Measurements from ENCODE around the gene PODNL1. TPM values are rescaled to one million over a fixed set of nuclear protein-coding genes. Genes with fewer than 3 reads are reported as not detected.
A peak's percentile ranks its signal among the peaks of the same experiment; 100 is the strongest.

Gene PODNL1
- total and polyA plus RNA-seq, 2 of the 8 experiments (the other 6 are each of a cell fraction or from before 2014, with no cell fraction given) = 1.0 to 1.5 TPM

GRCh38 chr19:13978351-13979243, 40.4 kb upstream of the PODNL1 start:
- WGBS, 2 experiments (ENCODE audit: extremely low coverage in 1 of 2, insufficient coverage in 1 of 2, insufficient read length in 1 of 2, insufficient replicate concordance in 2 of 2, low coverage in 1 of 2, low lambda C conversion rate in 2 of 2, missing lambda C conversion rate in 1 of 2) = 4% methylated on average over 34 of the region's 74 CpGs; no CpG with 5 or more reads in 1 of the 2 experiments
- peak; percentile 39 for FAIRE-seq
- Histone ChIP-seq H3K9me3 (ENCODE audit: insufficient read depth in 2 of 2, low read depth in 1 of 2, low read length in 1 of 2) (no peaks in the 10 kb centered on the region), H4K20me1 (replicated peaks in 1 of 2; ENCODE audit: control insufficient read depth in 1 of 2, insufficient read depth in 2 of 2, low read length in 2 of 2) (no peaks in the 10 kb centered on the region), H2BK15ac (ENCODE audit: low read length) (peak overlapping the region; percentile 88; the same call in 1 of the 2 replicates), H3K14ac (ENCODE audit: insufficient read length) (no peak overlapping the region), H2BK20ac (ENCODE audit: low read length) (no peak overlapping the region), H3K23ac (ENCODE audit: insufficient read length) (no peak overlapping the region), H3K56ac (replicated peaks; ENCODE audit: insufficient read length, low read depth, low read length) (peak overlapping the region; percentile 4), H3K23me2 (ENCODE audit: low read depth, low read length) (peaks cover 2% of the 10 kb centered on the region; the same call in 1 of the 2 replicates), H3K18ac (ENCODE audit: extremely low read depth, low read length) (peak overlapping the region; percentile 83), H3K4me2 (ENCODE audit: insufficient read depth in 1 of 2, low read depth in 2 of 2, low read length in 2 of 2) (peak overlapping the region; percentile 63 to 67), H2AFZ (ENCODE audit: low read length) (no peak overlapping the region), H2AK5ac (ENCODE audit: low read depth, low read length) (0 out of 2 replicates have a peak overlapping the region, but pooled peaks have one; percentile 86), H3K9ac (replicated peaks in 1 of 4; ENCODE audit: extremely low read depth in 1 of 4, low read depth in 3 of 4, low read length in 3 of 4) (peak overlapping the region in 3 of 4 experiments; percentile 31 to 51 (median 50); a peak in 4 of 7 replicates), H4K5ac (ENCODE audit: insufficient read length, low read depth, low read length) (peak overlapping the region; percentile 48), H3K4me3 (ENCODE audit: extremely low read depth in 1 of 4, insufficient read depth in 2 of 4, low read depth in 3 of 4, low read length in 4 of 4) (peak overlapping the region; percentile 42 to 70 (median 44)), H3K27me3 (replicated peaks in 1 of 4; ENCODE audit: control insufficient read depth in 3 of 4, extremely low read depth in 1 of 4, insufficient read depth in 3 of 4, low read length in 3 of 4) (no peaks in the 10 kb centered on the region), H4K91ac (replicated peaks; ENCODE audit: insufficient read length, low read length) (peak overlapping the region; percentile 95), H3K79me2 (ENCODE audit: control insufficient read depth in 1 of 2, insufficient read depth in 2 of 2, low read length in 2 of 2) (no peaks in the 10 kb centered on the region), H2BK5ac (ENCODE audit: low read depth, low read length) (peak overlapping the region; percentile 81; the same call in 1 of the 2 replicates), H3K4me1 (replicated peaks in 1 of 4; ENCODE audit: control insufficient read depth in 3 of 4, insufficient read depth in 4 of 4, low read length in 3 of 4) (peaks cover 0 to 18% (median 10%) of the 10 kb centered on the region in 4 experiments; a peak in 4 of 7 replicates), H3K27ac (ENCODE audit: low read depth, low read length) (peak overlapping the region; percentile 56; the same call in 1 of the 2 replicates), H4K8ac (ENCODE audit: extremely low read depth, insufficient read depth, low read length) (peak overlapping the region; percentile 81), H2BK12ac (ENCODE audit: low read depth, low read length) (no peak overlapping the region), H3K79me1 (ENCODE audit: low read depth, low read length) (no peaks in the 10 kb centered on the region), H3K4ac (replicated peaks; ENCODE audit: insufficient read length, low read depth, low read length) (no peak overlapping the region), H2BK120ac (replicated peaks; ENCODE audit: low read depth, low read length) (no peak overlapping the region), H3K36me3 (ENCODE audit: control insufficient read depth in 2 of 4, insufficient read depth in 4 of 4, low read length in 3 of 4) (peaks cover 0 to 7% (median 0%) of the 10 kb centered on the region in 4 experiments; a peak in 1 of 8 replicates)
- POLR2A ChIA-PET (ENCODE audit: partially characterized antibody) = interaction anchor here (0.8 to 4.3 kb wide), 19 partner anchors 8 to 98 kb away, joined by 3 to 34 read pairs (median 5); partner anchors contain the start of genes DCAF15, PODNL1 and RFX1
- CTCF ChIA-PET (ENCODE audit: partially characterized antibody) = interaction anchor here (0.5 to 10.3 kb wide), 19 partner anchors 8 to 503 kb away, joined by 3 to 77 read pairs (median 4); partner anchors contain the start of gene IL27RA
- DNase-seq (ENCODE audit: low read depth in 1 of 2, low spot score in 2 of 2) = peak; percentile 94 to 98
- TF ChIP-seq BCL11A (IDR thresholded peaks at IDR 0.05; ENCODE audit: low read depth in 2 of 2, low read length in 2 of 2) (no peak), EGR1 (IDR thresholded peaks at IDR 0.05; ENCODE audit: borderline replicate concordance, low read depth, low read length) (no peak), SP4 (IDR thresholded peaks at IDR 0.05; ENCODE audit: low read length) (0 out of 2 replicates have a peak, but pooled peaks have one; percentile 47), KDM1A (IDR thresholded peaks at IDR 0.05; ENCODE audit: borderline replicate concordance, low read length) (no peak), MAX (IDR thresholded peaks at IDR 0.05) (no peak), CTCF (IDR thresholded peaks at IDR 0.05; ENCODE audit: control extremely low read depth in 1 of 3, insufficient read depth in 1 of 3, low read depth in 1 of 3, low read length in 3 of 3) (0 out of 4 replicates have a peak, but pooled peaks of 1 of the 3 experiments have one; percentile 3)

Data from H1 (cell line).